ENCODE measurements around the gene UNC79.

DNA sequence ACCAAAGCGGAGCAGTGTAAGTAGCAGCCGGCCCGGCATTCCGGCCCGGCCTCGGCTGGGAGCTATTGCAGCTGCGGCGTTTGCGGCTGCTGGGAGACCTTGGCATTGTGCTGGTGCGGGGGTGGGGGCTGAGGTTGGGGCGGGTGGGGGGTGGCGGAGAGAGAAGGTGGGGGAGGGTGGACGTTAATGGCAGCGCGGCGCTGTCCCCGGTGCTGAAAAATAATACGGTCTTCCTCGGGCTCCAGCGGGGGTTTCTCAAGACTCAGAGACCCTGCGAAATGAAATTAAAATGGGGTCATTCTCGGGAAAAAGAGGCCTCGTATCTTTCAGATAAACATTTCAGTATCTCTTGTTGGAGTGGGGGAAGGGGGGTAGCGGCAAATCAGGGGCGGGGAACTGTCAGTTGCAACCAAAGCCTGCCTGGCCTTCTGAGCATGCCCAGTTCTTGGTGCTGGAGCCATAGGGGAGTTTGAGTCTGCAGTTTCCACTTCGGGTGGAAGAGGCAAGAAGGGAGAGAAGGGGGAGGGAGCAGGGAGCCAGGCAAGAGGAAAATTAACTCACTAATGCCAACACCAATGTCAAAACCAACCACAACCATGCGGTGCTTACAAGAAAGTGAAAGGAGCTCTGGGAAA, 414 bp downstream of the UNC79 start:
- TF ChIP-seq, protein P1, sequence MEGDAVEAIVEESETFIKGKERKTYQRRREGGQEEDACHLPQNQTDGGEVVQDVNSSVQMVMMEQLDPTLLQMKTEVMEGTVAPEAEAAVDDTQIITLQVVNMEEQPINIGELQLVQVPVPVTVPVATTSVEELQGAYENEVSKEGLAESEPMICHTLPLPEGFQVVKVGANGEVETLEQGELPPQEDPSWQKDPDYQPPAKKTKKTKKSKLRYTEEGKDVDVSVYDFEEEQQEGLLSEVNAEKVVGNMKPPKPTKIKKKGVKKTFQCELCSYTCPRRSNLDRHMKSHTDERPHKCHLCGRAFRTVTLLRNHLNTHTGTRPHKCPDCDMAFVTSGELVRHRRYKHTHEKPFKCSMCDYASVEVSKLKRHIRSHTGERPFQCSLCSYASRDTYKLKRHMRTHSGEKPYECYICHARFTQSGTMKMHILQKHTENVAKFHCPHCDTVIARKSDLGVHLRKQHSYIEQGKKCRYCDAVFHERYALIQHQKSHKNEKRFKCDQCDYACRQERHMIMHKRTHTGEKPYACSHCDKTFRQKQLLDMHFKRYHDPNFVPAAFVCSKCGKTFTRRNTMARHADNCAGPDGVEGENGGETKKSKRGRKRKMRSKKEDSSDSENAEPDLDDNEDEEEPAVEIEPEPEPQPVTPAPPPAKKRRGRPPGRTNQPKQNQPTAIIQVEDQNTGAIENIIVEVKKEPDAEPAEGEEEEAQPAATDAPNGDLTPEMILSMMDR (IDR thresholded peaks at IDR 0.05; ENCODE audit: low read length): no peak
- no peak for TF ChIP-seq EZH2 (IDR thresholded peaks at IDR 0.05; ENCODE audit: borderline replicate concordance, low read length)

All from OCI-LY1 (cell line).